SJSA1 (cell line): ENCODE data around the gene JDP2. TPM values are rescaled to one million over a fixed set of nuclear protein-coding genes. Genes with fewer than 3 reads are reported as not detected.

Experiments
- DNase-seq, 2 experiments: peaks; one replicate each; pipeline ENCODE4 v3.0.0-alpha.2; 2015 to 2020; ENCODE audit warnings: low spot score in 2 of 2, low read depth in 1 of 2
- H3K27ac ChIP-seq: fragments of 250-450 bp; sonication (Bioruptor Pico); 2 replicates; pipeline ENCODE4 v1.5.1; 2020; ENCODE audit warnings: mild to moderate bottlenecking, moderate library complexity
- H3K27me3 ChIP-seq: fragments of 250-450 bp; sonication (Bioruptor Pico); replicated peaks from 2 replicates; pipeline ENCODE4 v1.5.1; 2020; ENCODE audit warnings: mild to moderate bottlenecking, moderate library complexity
- H3K36me3 ChIP-seq: fragments of 250-450 bp; sonication (Bioruptor Pico); 2 replicates; pipeline ENCODE4 v1.5.1; 2020; ENCODE audit warnings: mild to moderate bottlenecking
- H3K4me1 ChIP-seq: fragments of 250-450 bp; sonication (Bioruptor Pico); replicated peaks from 2 replicates; pipeline ENCODE4 v1.6.1; 2021; ENCODE audit warnings: mild to moderate bottlenecking
- H3K4me3 ChIP-seq: fragments of 250-450 bp; sonication (Bioruptor Pico); 2 replicates; pipeline ENCODE4 v1.5.1; 2020; ENCODE audit warnings: mild to moderate bottlenecking
- H3K9me3 ChIP-seq: fragments of 250-450 bp; sonication (Bioruptor Pico); replicated peaks from 2 replicates; pipeline ENCODE4 v1.5.1; 2020; ENCODE audit warnings: mild to moderate bottlenecking
- total RNA-seq: library from RNA; depleted of rRNA; stranded (reverse); fragments of >200 nt; shearing (Covaris generic); gene quantifications from 2 replicates; pipeline ENCODE4 v1.2.3, GENCODE V29; 2014

The JDP2 gene
- total RNA-seq, 1 experiment from 2014 or later, result 73.9 TPM

DNA sequence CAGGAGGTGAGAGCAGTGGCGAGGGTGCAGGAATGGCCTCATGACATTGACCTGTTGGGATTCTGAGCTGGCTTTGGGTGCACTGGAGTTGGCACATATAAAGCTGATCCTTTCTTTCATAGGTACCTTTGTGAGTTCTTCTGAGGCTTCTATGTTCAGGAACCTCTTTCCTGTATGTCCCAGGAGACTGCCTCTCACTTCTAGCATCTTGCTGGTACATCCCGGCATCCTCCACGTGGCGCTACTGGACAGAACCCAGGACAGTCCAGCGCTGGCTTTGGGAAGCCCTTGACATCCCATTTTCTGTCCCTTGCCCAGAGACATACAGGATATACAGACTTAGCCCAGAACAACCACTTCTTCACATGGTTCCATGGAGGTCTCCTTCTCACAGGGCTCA lies 50.1 kb downstream of the JDP2 start:
- no peak for DNase-seq
- no peaks in the 10 kb centered on the region; the same call in 1 of the 2 replicates for H3K9me3 ChIP-seq
- H3K27me3 ChIP-seq, result no peaks in the 10 kb centered on the region
- no peak overlapping the region for H3K4me3 ChIP-seq
- no peak overlapping the region for H3K27ac ChIP-seq
- H3K4me1 ChIP-seq, result peaks cover 9% of the 10 kb centered on the region; the same call in 1 of the 2 replicates
- peaks cover 7% of the 10 kb centered on the region for H3K36me3 ChIP-seq

DNA sequence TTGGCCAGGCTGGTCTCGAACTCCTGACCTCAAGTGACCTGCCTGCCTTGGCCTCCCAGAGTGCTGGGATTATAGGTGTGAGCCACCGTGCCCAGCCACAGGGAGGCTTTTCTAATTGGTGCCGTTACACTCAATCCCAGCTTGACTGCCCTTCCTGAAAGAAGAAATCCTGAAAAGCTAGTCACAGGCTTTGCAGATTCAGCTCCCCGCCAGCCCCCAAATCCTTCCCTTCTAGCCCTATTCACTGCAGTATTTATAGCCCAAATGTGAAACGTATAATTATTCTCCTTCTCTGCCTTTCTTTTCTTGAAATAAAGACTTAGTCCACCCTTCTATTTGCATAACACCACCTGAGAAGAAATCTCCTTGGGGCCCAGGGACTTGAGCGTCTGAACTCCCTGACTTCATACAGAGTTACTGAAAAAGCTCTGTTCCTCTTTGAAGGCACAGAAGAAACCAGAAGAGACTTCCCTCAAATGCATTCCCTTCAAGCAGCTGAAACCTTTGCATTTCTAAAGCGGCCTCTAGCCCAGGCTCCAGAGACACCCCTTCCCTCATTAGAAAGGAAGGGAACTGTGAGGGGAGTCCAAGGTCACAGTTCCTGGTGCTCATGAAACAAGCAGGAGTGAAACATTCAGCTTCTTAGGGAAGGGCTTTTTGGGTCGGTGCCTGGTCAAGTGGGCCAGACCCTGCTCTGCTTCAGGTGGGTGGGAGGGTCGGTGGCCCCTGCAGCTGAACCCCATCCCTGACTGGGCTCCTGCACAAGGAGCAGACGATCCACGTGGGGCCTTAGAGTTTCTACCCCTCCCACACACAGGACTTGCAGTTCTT lies 52.2 kb downstream of the JDP2 start:
- no peak for DNase-seq
- no peak overlapping the region for H3K27ac ChIP-seq
- no peak overlapping the region for H3K4me3 ChIP-seq
- H3K4me1 ChIP-seq, result peaks cover 9% of the 10 kb centered on the region; the same call in 1 of the 2 replicates
- no peaks in the 10 kb centered on the region; the same call in 1 of the 2 replicates for H3K9me3 ChIP-seq
- H3K36me3 ChIP-seq, result no peaks in the 10 kb centered on the region
- no peaks in the 10 kb centered on the region for H3K27me3 ChIP-seq

DNA sequence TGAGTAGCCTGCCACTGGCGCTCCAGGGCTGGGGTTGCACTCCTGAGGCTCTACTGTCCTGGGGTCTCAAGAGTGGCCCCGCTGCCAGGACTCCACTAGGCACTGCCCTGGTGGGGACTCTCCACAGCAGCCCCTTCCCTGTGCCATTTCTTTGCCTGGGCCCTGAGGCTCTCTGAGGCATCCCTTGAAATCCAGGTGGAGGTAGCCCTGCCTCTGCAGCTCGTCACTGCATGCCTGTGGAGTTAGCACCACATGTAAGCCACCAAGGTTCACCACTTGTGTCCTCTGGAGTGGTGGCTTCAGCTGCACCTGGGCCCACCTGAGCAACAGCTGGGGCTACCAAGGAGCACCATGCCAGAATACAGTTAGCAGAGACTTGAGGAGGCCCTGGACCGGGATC lies 54.5 kb downstream of the JDP2 start:
- no peaks in the 10 kb centered on the region for H3K27me3 ChIP-seq
- no peaks in the 10 kb centered on the region; the same call in 1 of the 2 replicates for H3K9me3 ChIP-seq
- no peaks in the 10 kb centered on the region for H3K36me3 ChIP-seq
- no peaks in the 10 kb centered on the region for H3K4me1 ChIP-seq
- H3K4me3 ChIP-seq, result no peak overlapping the region
- DNase-seq, result peak in 1 of 2 experiments; percentile 18
- H3K27ac ChIP-seq, result no peak overlapping the region

- H3K4me1 ChIP-seq, result peaks cover 4% of the 10 kb centered on the region; the same call in 1 of the 2 replicates
- no peaks in the 10 kb centered on the region for H3K36me3 ChIP-seq
- peak in 1 of 2 experiments; percentile 18 for DNase-seq
- no peaks in the 10 kb centered on the region for H3K27me3 ChIP-seq
- H3K4me3 ChIP-seq, result no peak overlapping the region
- H3K27ac ChIP-seq, result no peak overlapping the region
- no peaks in the 10 kb centered on the region; the same call in 1 of the 2 replicates for H3K9me3 ChIP-seq
Measured at GRCh38 chr14:75484711-75485429, 57.0 kb downstream of the JDP2 start.

DNA sequence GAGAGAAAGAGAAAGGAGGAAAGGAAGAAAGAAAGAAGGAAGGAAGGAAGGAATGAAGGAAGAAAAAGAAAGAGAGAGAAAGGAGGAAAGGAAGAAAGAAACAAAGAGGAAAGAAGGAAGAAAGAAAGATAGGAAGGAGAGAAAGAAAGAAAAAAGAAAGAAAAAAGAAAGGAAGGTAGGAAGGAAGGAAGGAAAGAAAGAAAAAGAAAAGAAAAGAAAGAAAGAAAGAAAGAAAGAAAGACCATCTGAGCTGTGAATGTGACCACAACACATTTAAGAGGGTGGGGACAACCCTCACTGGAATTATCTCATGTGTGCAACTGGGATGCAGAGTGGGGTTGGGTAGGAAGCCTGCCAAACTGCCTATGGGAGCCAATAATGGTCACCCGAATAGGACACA lies 58.5 kb downstream of the JDP2 start:
- H3K36me3 ChIP-seq, result no peaks in the 10 kb centered on the region
- H3K4me1 ChIP-seq, result peaks cover 4% of the 10 kb centered on the region; the same call in 1 of the 2 replicates
- DNase-seq, result peak in 1 of 2 experiments; percentile 5
- H3K4me3 ChIP-seq, result no peak overlapping the region
- no peaks in the 10 kb centered on the region for H3K27me3 ChIP-seq
- no peak overlapping the region for H3K27ac ChIP-seq
- no peaks in the 10 kb centered on the region for H3K9me3 ChIP-seq

- no peak overlapping the region for H3K27ac ChIP-seq
- H3K36me3 ChIP-seq, result no peaks in the 10 kb centered on the region
- no peaks in the 10 kb centered on the region for H3K9me3 ChIP-seq
- peaks cover 4% of the 10 kb centered on the region; the same call in 1 of the 2 replicates for H3K4me1 ChIP-seq
- DNase-seq, result no peak
- H3K4me3 ChIP-seq, result no peak overlapping the region
- no peaks in the 10 kb centered on the region for H3K27me3 ChIP-seq
Measured at GRCh38 chr14:75487155-75487671, 59.4 kb downstream of the JDP2 start.

- peaks cover 4% of the 10 kb centered on the region; the same call in 1 of the 2 replicates for H3K4me1 ChIP-seq
- H3K27me3 ChIP-seq, result no peaks in the 10 kb centered on the region
- no peak overlapping the region for H3K27ac ChIP-seq
- peak overlapping the region; percentile 25 for H3K4me3 ChIP-seq
- no peaks in the 10 kb centered on the region for H3K9me3 ChIP-seq
- peak in 1 of 2 experiments; percentile 11 for DNase-seq
- H3K36me3 ChIP-seq, result no peaks in the 10 kb centered on the region
Measured at GRCh38 chr14:75489480-75489837, 61.6 kb downstream of the JDP2 start.

GRCh38 chr14:75491376-75491978 lies 63.7 kb downstream of the JDP2 start:
- no peaks in the 10 kb centered on the region for H3K9me3 ChIP-seq
- H3K27ac ChIP-seq, result no peak overlapping the region
- DNase-seq, result peak in 1 of 2 experiments; percentile 12
- H3K36me3 ChIP-seq, result no peaks in the 10 kb centered on the region
- H3K27me3 ChIP-seq, result no peaks in the 10 kb centered on the region
- peaks cover 4% of the 10 kb centered on the region; the same call in 1 of the 2 replicates for H3K4me1 ChIP-seq
- H3K4me3 ChIP-seq, result no peak overlapping the region

GRCh38 chr14:75492832-75493591 lies 65.2 kb downstream of the JDP2 start:
- DNase-seq, result peak in 1 of 2 experiments; percentile 22
- H3K27me3 ChIP-seq, result no peaks in the 10 kb centered on the region
- H3K4me3 ChIP-seq, result no peak overlapping the region
- no peaks in the 10 kb centered on the region for H3K9me3 ChIP-seq
- no peak overlapping the region for H3K27ac ChIP-seq
- no peaks in the 10 kb centered on the region for H3K36me3 ChIP-seq
- H3K4me1 ChIP-seq, result peaks cover 4% of the 10 kb centered on the region; the same call in 1 of the 2 replicates

GRCh38 chr14:75493592-75494087 lies 65.8 kb downstream of the JDP2 start:
- DNase-seq, result no peak

GRCh38 chr14:75494896-75495295 lies 67.1 kb downstream of the JDP2 start:
- H3K27ac ChIP-seq, result no peak overlapping the region
- H3K9me3 ChIP-seq, result no peaks in the 10 kb centered on the region
- no peaks in the 10 kb centered on the region for H3K4me1 ChIP-seq
- no peak overlapping the region for H3K4me3 ChIP-seq
- H3K27me3 ChIP-seq, result no peaks in the 10 kb centered on the region
- no peaks in the 10 kb centered on the region for H3K36me3 ChIP-seq
- DNase-seq, result no peak

More at GRCh38 chr14:75493592-75494087, 65.8 kb downstream of the JDP2 start:
- H3K4me1 ChIP-seq, result peaks cover 4% of the 10 kb centered on the region; the same call in 1 of the 2 replicates
- no peaks in the 10 kb centered on the region for H3K27me3 ChIP-seq
- H3K36me3 ChIP-seq, result no peaks in the 10 kb centered on the region
- H3K4me3 ChIP-seq, result no peak overlapping the region
- no peaks in the 10 kb centered on the region for H3K9me3 ChIP-seq
- no peak overlapping the region for H3K27ac ChIP-seq

GRCh38 chr14:75495399-75495798 lies 67.6 kb downstream of the JDP2 start:
- H3K4me1 ChIP-seq, result no peaks in the 10 kb centered on the region
- no peak overlapping the region for H3K4me3 ChIP-seq
- no peak overlapping the region for H3K27ac ChIP-seq
- H3K36me3 ChIP-seq, result no peaks in the 10 kb centered on the region
- H3K9me3 ChIP-seq, result no peaks in the 10 kb centered on the region
- H3K27me3 ChIP-seq, result no peaks in the 10 kb centered on the region
- no peak for DNase-seq

- no peak overlapping the region for H3K4me3 ChIP-seq
- H3K9me3 ChIP-seq, result no peaks in the 10 kb centered on the region
- H3K4me1 ChIP-seq, result no peaks in the 10 kb centered on the region
- no peak for DNase-seq
- H3K27me3 ChIP-seq, result no peaks in the 10 kb centered on the region
- H3K27ac ChIP-seq, result no peak overlapping the region
- no peaks in the 10 kb centered on the region for H3K36me3 ChIP-seq
Measured at GRCh38 chr14:75495882-75496281, 68.1 kb downstream of the JDP2 start.
